Neural crest cell (in vitro differentiated cells): ENCODE results near the gene PLXNB2. TPM values are rescaled to one million over a fixed set of nuclear protein-coding genes. Genes with fewer than 3 reads are reported as not detected.

ENCODE experiments used
- DNase-seq: peaks from one replicate; pipeline ENCODE4 v3.0.0; 2021; ENCODE audit warnings: low read depth, mixed read lengths, low spot score
- H3K27ac Mint-ChIP-seq: one replicate; pipeline ENCODE4 v1.8.0; 2021; ENCODE audit warnings: mild to moderate bottlenecking, mixed read lengths; ENCODE audit not compliant: unreplicated experiment
- H3K27me3 Mint-ChIP-seq: 2 replicates; pipeline ENCODE4 v1.8.0; 2021; ENCODE audit warnings: low read depth, mild to moderate bottlenecking, mixed read lengths
- H3K36me3 Mint-ChIP-seq: 2 replicates; pipeline ENCODE4 v1.8.0; 2021; ENCODE audit warnings: low read depth, mild to moderate bottlenecking, mixed read lengths
- H3K4me1 Mint-ChIP-seq: 2 replicates; pipeline ENCODE4 v1.8.0; 2021; ENCODE audit warnings: mixed read lengths
- H3K4me3 Mint-ChIP-seq: one replicate; pipeline ENCODE4 v1.8.0; 2021; ENCODE audit warnings: mild to moderate bottlenecking, mixed read lengths
- H3K9me3 Mint-ChIP-seq: 2 replicates; pipeline ENCODE4 v1.8.0; 2021; ENCODE audit warnings: mixed read lengths
- total RNA-seq: library from RNA; stranded (reverse); gene quantifications from 2 replicates; pipeline ENCODE4 v1.2.1, GENCODE V29; 2021
- TF ChIP-seq, protein P1 (sequence below): fragments of 200-600 bp; sonication (generic); conservative IDR thresholded peaks from 2 replicates; pipeline ENCODE4 v1.5.0; 2021; ENCODE audit warnings: antibody characterized with exemption, mild to moderate bottlenecking

The PLXNB2 gene
- total RNA-seq, 1 donor from 2014 or later = 130 TPM

DNA sequence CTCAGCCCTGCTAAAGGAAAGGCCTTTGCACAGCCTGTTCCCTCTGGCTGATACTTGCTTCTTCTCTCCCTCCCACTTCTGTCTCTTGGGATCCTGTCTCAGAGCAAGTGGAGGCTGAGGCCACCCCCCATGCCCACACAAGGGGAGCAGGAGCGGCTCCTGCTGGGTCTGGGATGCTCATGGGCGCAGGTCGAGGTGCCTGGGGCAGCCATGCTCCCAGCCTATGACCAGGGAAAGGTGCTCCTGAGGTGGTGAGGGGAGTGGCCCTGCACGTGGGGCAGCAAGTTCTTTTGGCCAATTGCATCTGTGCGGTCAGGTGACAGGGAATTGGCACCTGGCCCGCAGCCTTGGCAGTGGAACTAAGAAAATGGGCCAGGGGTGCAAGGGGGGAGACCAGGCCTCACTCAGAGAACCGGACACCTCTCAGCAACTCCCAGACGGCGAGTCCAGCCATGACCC, 38.8 kb downstream of the PLXNB2 start:
- TF ChIP-seq, protein P1, sequence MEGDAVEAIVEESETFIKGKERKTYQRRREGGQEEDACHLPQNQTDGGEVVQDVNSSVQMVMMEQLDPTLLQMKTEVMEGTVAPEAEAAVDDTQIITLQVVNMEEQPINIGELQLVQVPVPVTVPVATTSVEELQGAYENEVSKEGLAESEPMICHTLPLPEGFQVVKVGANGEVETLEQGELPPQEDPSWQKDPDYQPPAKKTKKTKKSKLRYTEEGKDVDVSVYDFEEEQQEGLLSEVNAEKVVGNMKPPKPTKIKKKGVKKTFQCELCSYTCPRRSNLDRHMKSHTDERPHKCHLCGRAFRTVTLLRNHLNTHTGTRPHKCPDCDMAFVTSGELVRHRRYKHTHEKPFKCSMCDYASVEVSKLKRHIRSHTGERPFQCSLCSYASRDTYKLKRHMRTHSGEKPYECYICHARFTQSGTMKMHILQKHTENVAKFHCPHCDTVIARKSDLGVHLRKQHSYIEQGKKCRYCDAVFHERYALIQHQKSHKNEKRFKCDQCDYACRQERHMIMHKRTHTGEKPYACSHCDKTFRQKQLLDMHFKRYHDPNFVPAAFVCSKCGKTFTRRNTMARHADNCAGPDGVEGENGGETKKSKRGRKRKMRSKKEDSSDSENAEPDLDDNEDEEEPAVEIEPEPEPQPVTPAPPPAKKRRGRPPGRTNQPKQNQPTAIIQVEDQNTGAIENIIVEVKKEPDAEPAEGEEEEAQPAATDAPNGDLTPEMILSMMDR = no peak
- Mint-ChIP-seq H3K9me3 (no peaks in the 10 kb centered on the region), H3K27me3 (peaks cover 33% of the 10 kb centered on the region), H3K27ac (no peak overlapping the region), H3K36me3 (peaks cover under 1% of the 10 kb centered on the region), H3K4me1 (peaks cover 5% of the 10 kb centered on the region), H3K4me3 (peak overlapping the region; percentile 73)
- no peak for DNase-seq

DNA sequence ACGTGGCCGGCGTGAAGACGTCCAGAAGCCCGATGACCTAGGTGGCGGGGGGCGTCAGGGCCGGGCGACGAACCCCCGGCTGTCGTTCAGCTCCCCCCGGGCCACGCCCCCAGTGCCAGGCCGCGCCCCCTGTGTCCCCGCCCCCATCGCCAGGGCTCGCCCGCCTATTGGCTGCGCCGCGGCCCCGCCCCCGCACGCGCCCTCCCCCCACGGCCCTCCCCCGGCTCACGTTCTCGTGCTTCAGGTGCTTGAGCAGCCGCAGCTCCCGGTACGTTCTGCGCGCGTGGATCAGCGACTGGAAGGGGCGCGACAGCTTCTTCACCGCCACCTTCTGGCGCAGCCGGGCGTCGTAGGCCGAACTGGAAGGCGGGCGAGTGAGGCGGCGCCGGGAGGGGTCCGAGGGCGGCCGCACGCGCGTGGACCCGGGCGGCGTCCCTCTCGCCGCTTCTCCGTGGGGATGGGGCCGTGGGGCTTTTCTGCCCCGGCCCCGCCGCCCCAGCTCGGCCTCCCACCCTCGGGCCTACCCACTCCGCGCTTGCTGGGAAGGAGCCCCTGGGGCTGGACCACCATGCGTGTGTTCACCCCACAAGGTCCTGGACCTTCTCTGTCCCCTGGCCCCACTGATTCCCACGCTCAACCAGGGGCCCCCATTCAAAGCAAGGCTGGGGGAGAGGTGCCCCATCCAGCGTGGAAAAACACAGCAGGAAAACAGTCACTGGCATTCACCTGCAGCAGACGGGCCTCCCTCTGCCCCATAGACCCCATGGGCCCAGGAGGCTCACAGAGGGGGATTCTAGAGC, 39.7 kb downstream of the PLXNB2 start:
- no peaks in the 10 kb centered on the region for H3K9me3 Mint-ChIP-seq
- peaks cover 31% of the 10 kb centered on the region for H3K27me3 Mint-ChIP-seq
- peaks cover 3% of the 10 kb centered on the region for H3K4me1 Mint-ChIP-seq
- no peaks in the 10 kb centered on the region for H3K36me3 Mint-ChIP-seq
- H3K4me3 Mint-ChIP-seq = peak overlapping the region; percentile 73
- no peak overlapping the region for H3K27ac Mint-ChIP-seq
- TF ChIP-seq, protein P1 = peak; percentile 39
- DNase-seq = no peak

DNA sequence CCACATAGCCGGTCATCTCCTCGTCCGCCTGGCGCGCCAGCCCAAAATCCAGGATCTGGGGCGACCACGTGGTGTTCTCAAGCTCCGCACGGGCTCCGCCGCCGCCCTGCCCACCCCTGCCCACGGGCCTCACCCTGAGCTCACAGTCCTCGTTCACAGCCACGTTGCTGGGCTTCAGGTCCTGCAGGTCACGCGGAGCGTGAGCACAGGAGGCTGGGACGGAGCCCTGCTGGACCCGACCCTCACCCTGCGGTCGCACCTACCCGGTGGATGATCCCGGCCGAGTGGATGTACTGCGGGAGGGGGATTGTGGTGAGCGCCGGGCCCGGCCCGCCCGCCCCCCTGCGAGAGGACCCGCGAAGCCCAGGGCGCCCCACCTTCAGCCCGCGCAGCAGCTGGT, 40.5 kb downstream of the PLXNB2 start:
- Mint-ChIP-seq H3K9me3 (no peaks in the 10 kb centered on the region), H3K36me3 (no peaks in the 10 kb centered on the region), H3K27me3 (peaks cover 26% of the 10 kb centered on the region), H3K4me3 (no peak overlapping the region), H3K4me1 (peaks cover 8% of the 10 kb centered on the region), H3K27ac (no peak overlapping the region)
- TF ChIP-seq, protein P1 = no peak
- no peak for DNase-seq

DNA sequence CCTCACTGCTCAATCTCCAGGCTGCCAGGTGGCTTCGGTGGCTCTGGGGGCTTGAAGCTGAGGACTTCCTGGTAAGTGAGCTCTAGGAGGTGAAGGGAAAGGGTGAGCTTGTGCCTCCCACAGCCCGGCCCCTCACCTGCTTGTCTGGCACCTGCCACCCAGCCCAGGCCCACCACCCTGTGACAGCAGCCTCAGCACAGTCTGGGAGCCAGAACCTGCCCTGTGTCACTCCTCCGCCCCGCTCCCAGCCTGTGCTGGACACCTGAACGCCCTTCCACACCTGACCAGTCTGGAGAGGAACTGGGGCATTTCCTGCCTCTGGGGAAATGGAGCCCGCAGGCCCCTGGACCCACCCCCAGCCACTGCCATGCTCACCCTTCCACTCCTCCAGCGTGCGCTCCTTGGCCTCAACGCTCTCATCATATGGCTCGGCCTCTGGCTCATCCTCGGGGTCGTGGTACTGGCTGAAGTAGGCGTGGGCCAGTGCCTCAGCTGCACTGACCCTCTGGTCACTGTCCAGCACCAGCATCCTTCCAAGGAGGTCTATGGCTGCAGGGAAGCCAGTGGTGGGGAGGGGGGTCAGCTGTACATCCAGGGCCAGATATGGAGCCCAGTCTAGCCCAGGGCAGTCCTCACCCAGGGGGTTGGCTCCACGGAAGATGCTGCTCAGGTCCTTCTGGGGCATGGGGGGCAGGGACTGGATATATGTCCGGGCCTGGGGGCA, 42.3 kb downstream of the PLXNB2 start:
- H3K4me3 Mint-ChIP-seq = peak overlapping the region; percentile 61
- H3K4me1 Mint-ChIP-seq = peaks cover 5% of the 10 kb centered on the region
- TF ChIP-seq, protein P1 = no peak
- no peaks in the 10 kb centered on the region for H3K36me3 Mint-ChIP-seq
- peaks cover 20% of the 10 kb centered on the region for H3K27me3 Mint-ChIP-seq
- no peaks in the 10 kb centered on the region for H3K9me3 Mint-ChIP-seq
- no peak overlapping the region for H3K27ac Mint-ChIP-seq
- no peak for DNase-seq

DNA sequence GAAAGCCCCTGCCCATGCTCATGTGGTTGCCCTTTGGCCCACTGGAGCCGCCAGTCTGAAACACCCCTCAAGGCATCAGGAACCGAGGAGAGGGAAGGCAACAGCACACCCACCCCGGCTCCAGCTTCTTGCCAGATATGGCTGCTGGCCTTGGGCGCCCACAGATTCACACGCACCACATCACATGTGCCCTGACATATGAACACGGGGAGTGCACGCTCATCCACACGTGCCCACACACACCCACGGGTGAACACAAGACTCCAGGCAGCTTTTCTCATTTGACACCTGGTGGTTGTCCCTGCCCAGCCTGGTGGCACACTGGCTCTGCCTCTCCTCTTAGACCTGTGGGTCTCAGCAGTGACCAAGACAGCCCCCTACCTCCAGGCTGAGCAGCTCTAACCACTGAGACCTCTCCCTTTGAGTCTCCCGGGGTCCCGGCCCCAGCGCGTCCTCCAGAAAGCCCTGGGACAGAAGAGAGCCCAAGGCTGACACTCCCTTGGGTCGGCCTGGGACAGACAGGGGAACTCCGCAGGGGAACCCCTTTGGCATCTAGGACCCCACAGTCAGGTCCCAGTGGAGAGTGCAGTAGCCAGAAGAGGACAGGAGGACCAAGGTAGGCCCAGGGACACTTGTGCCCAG, 43.2 kb downstream of the PLXNB2 start:
- peaks cover 16% of the 10 kb centered on the region for H3K27me3 Mint-ChIP-seq
- TF ChIP-seq, protein P1 = no peak
- H3K27ac Mint-ChIP-seq = no peak overlapping the region
- no peak for DNase-seq
- peak overlapping the region; percentile 49 for H3K4me3 Mint-ChIP-seq
- H3K4me1 Mint-ChIP-seq = peaks cover 5% of the 10 kb centered on the region
- no peaks in the 10 kb centered on the region for H3K9me3 Mint-ChIP-seq
- no peaks in the 10 kb centered on the region for H3K36me3 Mint-ChIP-seq
